OCI-LY3 (cell line): ENCODE data around the gene HTR3B.

ENCODE experiments used
- EZH2phosphoT487 ChIP-seq: fragments of 200-600 bp; shearing (Covaris generic); IDR thresholded peaks from 2 replicates; pipeline ENCODE4 v1.6.1; 2018; ENCODE audit warnings: antibody characterized with exemption, mixed run types, low read depth
- TF ChIP-seq, protein P1 (sequence below): fragments of 200-600, 300-600 bp; sonication (generic); IDR thresholded peaks from 2 replicates; pipeline ENCODE4 v1.5.1; 2014; ENCODE audit warnings: antibody characterized with exemption, low read length, low read depth

DNA sequence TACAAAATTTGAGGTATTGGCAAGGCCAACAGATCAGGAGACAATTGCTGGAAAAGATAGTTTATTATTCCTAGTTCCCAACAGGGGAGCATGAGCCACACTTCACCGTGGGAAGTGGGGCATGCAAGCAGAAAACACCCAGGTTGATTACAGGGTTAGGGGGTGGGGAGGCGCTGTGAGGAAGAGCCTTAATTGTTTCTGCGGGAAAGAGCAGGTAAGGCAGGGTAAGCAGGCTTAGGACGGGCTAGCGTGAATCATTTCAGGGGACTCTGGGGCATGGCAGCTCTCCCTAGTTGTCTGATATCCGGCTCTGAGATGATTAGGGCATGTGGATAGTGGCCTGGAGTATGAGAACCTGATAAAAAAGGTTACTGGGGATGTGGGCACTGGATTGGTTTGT, 49.6 kb downstream of the HTR3B start:
- TF ChIP-seq, protein P1, sequence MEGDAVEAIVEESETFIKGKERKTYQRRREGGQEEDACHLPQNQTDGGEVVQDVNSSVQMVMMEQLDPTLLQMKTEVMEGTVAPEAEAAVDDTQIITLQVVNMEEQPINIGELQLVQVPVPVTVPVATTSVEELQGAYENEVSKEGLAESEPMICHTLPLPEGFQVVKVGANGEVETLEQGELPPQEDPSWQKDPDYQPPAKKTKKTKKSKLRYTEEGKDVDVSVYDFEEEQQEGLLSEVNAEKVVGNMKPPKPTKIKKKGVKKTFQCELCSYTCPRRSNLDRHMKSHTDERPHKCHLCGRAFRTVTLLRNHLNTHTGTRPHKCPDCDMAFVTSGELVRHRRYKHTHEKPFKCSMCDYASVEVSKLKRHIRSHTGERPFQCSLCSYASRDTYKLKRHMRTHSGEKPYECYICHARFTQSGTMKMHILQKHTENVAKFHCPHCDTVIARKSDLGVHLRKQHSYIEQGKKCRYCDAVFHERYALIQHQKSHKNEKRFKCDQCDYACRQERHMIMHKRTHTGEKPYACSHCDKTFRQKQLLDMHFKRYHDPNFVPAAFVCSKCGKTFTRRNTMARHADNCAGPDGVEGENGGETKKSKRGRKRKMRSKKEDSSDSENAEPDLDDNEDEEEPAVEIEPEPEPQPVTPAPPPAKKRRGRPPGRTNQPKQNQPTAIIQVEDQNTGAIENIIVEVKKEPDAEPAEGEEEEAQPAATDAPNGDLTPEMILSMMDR: no peak
- TF ChIP-seq EZH2phosphoT487: no peak
